B cell (primary cell): ENCODE data around the gene DBX1. TPM values are rescaled to one million over a fixed set of nuclear protein-coding genes. Genes with fewer than 3 reads are reported as not detected.

Experiments
- ATAC-seq: fragments of 200-7000 bp; cut with Tn5 transposase; one replicate; pipeline ENCODE4 v1.10.0; 2021; ENCODE audit warnings: low read depth, mild to moderate bottlenecking, moderate number of reproducible peaks, moderate library complexity
- CTCF ChIA-PET: fragments of 350-600 bp; sonication (Branson Sonifier 250); formaldehyde crosslinking; loops from one replicate; lab custom pipeline; 2021; ENCODE audit warnings: antibody characterized with exemption, inconsistent platforms; lab: Charles Lee
- POLR2A ChIA-PET: fragments of 350-600 bp; sonication (Branson Sonifier 250); formaldehyde crosslinking; loops from one replicate; lab custom pipeline; 2021; ENCODE audit warnings: antibody characterized with exemption; lab: Charles Lee
- DNase-seq: peaks from one replicate; pipeline ENCODE4 v3.0.0; 2013
- H2AFZ ChIP-seq: 2 replicates; pipeline ENCODE4 v1.6.1; 2012; ENCODE audit warnings: mild to moderate bottlenecking, low read depth, low read length; ENCODE audit not compliant: insufficient read depth, poor library complexity, severe bottlenecking
- H3K27ac ChIP-seq, 2 donors: 1 replicate in 1 of 2; 2 replicates in 1 of 2; pipeline ENCODE4 v1.5.1; 2012 to 2013; ENCODE audit warnings: low read length in 2 of 2, mild to moderate bottlenecking in 2 of 2, moderate library complexity in 1 of 2
- H3K27me3 ChIP-seq, 4 experiments: fragments of 200-600 bp in 1 of 4; sonication (generic) in 1 of 4; replicated peaks in 1 of 4; 1 replicate in 2 of 4; 2 replicates in 2 of 4; pipeline versions ENCODE4 v1.6.1 to v1.7.0; 2013 to 2016; ENCODE audit warnings: low read length in 3 of 4, mild to moderate bottlenecking in 2 of 4, mixed read lengths in 1 of 4, moderate library complexity in 1 of 4; ENCODE audit not compliant: insufficient read depth in 4 of 4, control insufficient read depth in 3 of 4; ENCODE audit errors: control extremely low read depth in 1 of 4
- H3K36me3 ChIP-seq, 2 experiments: replicated peaks in 1 of 2; 1 replicate in 1 of 2; 2 replicates in 1 of 2; pipeline versions ENCODE4 v1.6.1 to v1.7.1; 2013; ENCODE audit warnings: low read length in 1 of 2; ENCODE audit not compliant: insufficient read depth in 2 of 2, control insufficient read depth in 1 of 2; ENCODE audit errors: control extremely low read depth in 1 of 2, extremely low read depth in 1 of 2
- H3K4me1 ChIP-seq, 2 donors: fragments of 200-600 bp in 1 of 2; sonication (generic) in 1 of 2; 1 replicate in 1 of 2; 2 replicates in 1 of 2; pipeline versions ENCODE4 v1.5.1 to v1.6.1; 2013 to 2017; ENCODE audit warnings: low read length in 2 of 2; ENCODE audit not compliant: control insufficient read depth in 2 of 2, insufficient read depth in 2 of 2
- H3K4me2 ChIP-seq: replicated peaks from 2 replicates; pipeline ENCODE3; 2012; ENCODE audit warnings: mild to moderate bottlenecking, low read depth, low read length; ENCODE audit not compliant: poor library complexity, severe bottlenecking
- H3K4me3 ChIP-seq, 5 experiments: fragments of 200-600 bp in 1 of 5; sonication (generic) in 1 of 5; 1 replicate in 3 of 5; 2 replicates in 2 of 5; pipeline versions ENCODE4 v1.5.1 to v1.7.0; 2011 to 2016; ENCODE audit warnings: low read length in 4 of 5, mild to moderate bottlenecking in 4 of 5, low read depth in 2 of 5, control low read depth in 1 of 5, moderate library complexity in 1 of 5; ENCODE audit not compliant: insufficient read depth in 1 of 5; ENCODE audit errors: control extremely low read depth in 1 of 5, extremely low read depth in 1 of 5
- H3K79me2 ChIP-seq: fragments of 200-600 bp; sonication (generic); one replicate; pipeline ENCODE4 v1.6.0; 2016; ENCODE audit warnings: low read length; ENCODE audit not compliant: control insufficient read depth, insufficient read depth
- H3K9ac ChIP-seq: fragments of 200-600 bp; sonication (generic); 2 replicates; pipeline ENCODE4 v1.6.1; 2017; ENCODE audit warnings: mild to moderate bottlenecking, low read length, moderate library complexity
- H3K9me3 ChIP-seq, 3 donors: one replicate each; pipeline versions ENCODE4 v1.6.1 to v1.7.1; 2013; ENCODE audit warnings: low read length in 2 of 3; ENCODE audit not compliant: control insufficient read depth in 2 of 3, insufficient read depth in 1 of 3; ENCODE audit errors: control extremely low read depth in 1 of 3
- H4K20me1 ChIP-seq: 2 replicates; pipeline ENCODE4 v1.6.0; 2012; ENCODE audit warnings: mild to moderate bottlenecking, low read length; ENCODE audit not compliant: insufficient read depth, control insufficient read depth, poor library complexity, severe bottlenecking
- H3K27ac Mint-ChIP-seq: one replicate; pipeline ENCODE4 v1.8.0; 2021; ENCODE audit warnings: mixed read lengths
- H3K27me3 Mint-ChIP-seq: one replicate; pipeline ENCODE4 v1.8.0; 2021; ENCODE audit warnings: mixed read lengths
- H3K4me1 Mint-ChIP-seq: one replicate; pipeline ENCODE4 v1.8.0; 2021; ENCODE audit warnings: mixed read lengths
- H3K4me3 Mint-ChIP-seq: one replicate; pipeline ENCODE4 v1.8.0; 2021; ENCODE audit warnings: mixed read lengths
- H3K9me3 Mint-ChIP-seq: one replicate; pipeline ENCODE4 v1.8.0; 2022; ENCODE audit warnings: mixed read lengths; ENCODE audit not compliant: insufficient read depth
- EZH2 ChIP-seq: IDR thresholded peaks from 2 replicates; pipeline ENCODE4 v1.6.1; 2012; ENCODE audit warnings: borderline replicate concordance, low read depth, mild to moderate bottlenecking, moderate library complexity, low read length; ENCODE audit not compliant: insufficient read depth, poor library complexity, severe bottlenecking
- WGBS: methylation state at CpG from one replicate; pipeline ENCODE4 v1.1.5; 2013; ENCODE audit warnings: missing lambda C conversion rate; ENCODE audit not compliant: insufficient coverage; 5-methylcytosine and 5-hydroxymethylcytosine counted together
- intact Hi-C: fragments of 100-400 bp; cut with micrococcal nuclease; formaldehyde crosslinking; loops from one replicate; pipeline ENCODE4 v1.10.0; 2022
- polyA plus RNA-seq: library from polyadenylated mRNA; depleted of rRNA; stranded (reverse); fragments of >200 nt; gene quantifications from 2 replicates; pipeline ENCODE4 v1.2.3, GENCODE V29; 2012
- total RNA-seq, 2 donors: library from RNA; stranded (reverse); fragments of 120-200 nt in 1 of 2; gene quantifications; 1 replicate in 1 of 2; 2 replicates in 1 of 2; pipeline versions ENCODE4 v1.2.3 to v1.2.4, GENCODE V29; 2013 to 2022
- TF ChIP-seq, protein P1 (sequence below): fragments of 200-600 bp; IDR thresholded peaks from one replicate; pipeline ENCODE4 v1.8.0; 2022; ENCODE audit warnings: antibody characterized with exemption, mild to moderate bottlenecking

DBX1 gene
- total and polyA plus RNA-seq, 2 donors (not counting 1 experiment from before 2014, with no cell fraction given): not detected

GRCh38 chr11:20161230-20161918, 1.1 kb upstream of the DBX1 start:
- Histone ChIP-seq H3K4me2 (no peak overlapping the region), H3K79me2 (no peaks in the 10 kb centered on the region), H2AFZ (no peak overlapping the region), H3K27me3 (peaks cover 1 to 94% (median 64%) of the 10 kb centered on the region in 4 experiments), H3K9me3 (peaks cover 4 to 54% (median 21%) of the 10 kb centered on the region in 3 donors), H3K4me1 (peaks cover 18 to 26% of the 10 kb centered on the region in 2 donors), H3K4me3 (no peak overlapping the region), H3K27ac (no peak overlapping the region), H3K36me3 (no peaks in the 10 kb centered on the region), H3K9ac (no peak overlapping the region), H4K20me1 (no peaks in the 10 kb centered on the region)
- H3K4me3 Mint-ChIP-seq: no peak overlapping the region
- 19% methylated on average over 25 of the region's 29 CpGs for WGBS
- no peak for ATAC-seq
- TF ChIP-seq, protein P1, sequence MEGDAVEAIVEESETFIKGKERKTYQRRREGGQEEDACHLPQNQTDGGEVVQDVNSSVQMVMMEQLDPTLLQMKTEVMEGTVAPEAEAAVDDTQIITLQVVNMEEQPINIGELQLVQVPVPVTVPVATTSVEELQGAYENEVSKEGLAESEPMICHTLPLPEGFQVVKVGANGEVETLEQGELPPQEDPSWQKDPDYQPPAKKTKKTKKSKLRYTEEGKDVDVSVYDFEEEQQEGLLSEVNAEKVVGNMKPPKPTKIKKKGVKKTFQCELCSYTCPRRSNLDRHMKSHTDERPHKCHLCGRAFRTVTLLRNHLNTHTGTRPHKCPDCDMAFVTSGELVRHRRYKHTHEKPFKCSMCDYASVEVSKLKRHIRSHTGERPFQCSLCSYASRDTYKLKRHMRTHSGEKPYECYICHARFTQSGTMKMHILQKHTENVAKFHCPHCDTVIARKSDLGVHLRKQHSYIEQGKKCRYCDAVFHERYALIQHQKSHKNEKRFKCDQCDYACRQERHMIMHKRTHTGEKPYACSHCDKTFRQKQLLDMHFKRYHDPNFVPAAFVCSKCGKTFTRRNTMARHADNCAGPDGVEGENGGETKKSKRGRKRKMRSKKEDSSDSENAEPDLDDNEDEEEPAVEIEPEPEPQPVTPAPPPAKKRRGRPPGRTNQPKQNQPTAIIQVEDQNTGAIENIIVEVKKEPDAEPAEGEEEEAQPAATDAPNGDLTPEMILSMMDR: no peak
- TF ChIP-seq EZH2: no peak
- H3K27ac Mint-ChIP-seq: no peak overlapping the region
- intact Hi-C loops: no loop called here
- H3K9me3 Mint-ChIP-seq: peaks cover 3% of the 10 kb centered on the region
- H3K4me1 Mint-ChIP-seq: peaks cover 22% of the 10 kb centered on the region
- H3K27me3 Mint-ChIP-seq: peaks cover 77% of the 10 kb centered on the region
- ChIA-PET CTCF (interaction anchor here (1.4 kb wide), 1 partner anchor 33 kb away, joined by 4 read pairs; no protein-coding TSS in a partner anchor), POLR2A (no interaction called here)
- peak; percentile 24 for DNase-seq
